ENCODE results near the gene DCTN4.

Gene DCTN4

DNA sequence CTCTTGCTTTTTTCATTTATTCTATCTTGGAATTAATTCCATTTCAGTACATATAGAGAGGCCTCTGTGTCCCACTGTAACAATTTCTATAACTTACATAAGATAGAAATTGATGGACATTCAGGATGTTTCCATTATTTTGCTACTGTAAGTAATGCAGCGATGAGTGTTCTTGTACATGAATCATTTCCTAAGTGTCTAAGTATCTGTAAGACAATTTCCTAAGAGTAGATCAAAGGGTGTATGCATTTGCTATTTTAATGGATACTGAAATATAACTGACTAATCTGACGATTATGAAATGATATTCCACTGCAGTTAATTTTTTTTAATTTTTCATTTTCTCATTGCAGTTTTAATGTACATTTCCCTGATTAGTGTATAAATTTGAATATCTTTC lies 35.0 kb downstream of the DCTN4 start:
- no peak overlapping the region for H3K9ac ChIP-seq

DNA sequence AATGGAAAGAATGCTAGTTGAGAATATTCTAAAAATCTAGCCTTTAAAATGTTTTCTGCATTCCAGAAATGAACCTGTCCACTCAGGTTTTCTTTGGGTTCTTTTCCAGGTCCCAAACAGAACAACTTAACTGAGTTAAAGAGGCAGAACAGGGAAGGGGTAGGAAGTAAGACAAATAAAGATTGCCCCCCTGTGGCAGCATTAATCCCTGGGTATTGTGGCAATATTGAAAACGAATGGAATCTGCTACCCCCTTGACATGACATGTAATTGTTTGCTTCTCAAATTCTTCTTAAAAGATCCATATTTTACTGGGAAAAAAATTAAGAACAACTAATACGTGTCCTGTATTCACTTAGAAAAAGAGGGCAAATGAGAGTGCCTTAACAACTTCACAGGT lies 48.7 kb downstream of the DCTN4 start:
- H3K9me3 ChIP-seq: no peaks in the 10 kb centered on the region
- no peak overlapping the region for H3K9ac ChIP-seq
- H3K27ac ChIP-seq: no peak overlapping the region
- H4K20me1 ChIP-seq: no peaks in the 10 kb centered on the region
- H3K27me3 ChIP-seq: no peaks in the 10 kb centered on the region
- no peaks in the 10 kb centered on the region for H3K4me1 ChIP-seq
- H3K36me3 ChIP-seq: peaks cover 86% of the 10 kb centered on the region
- TF ChIP-seq Cebpa-rat (IDR thresholded peaks at IDR 0.05): no peak
- no peak overlapping the region for H3K4me2 ChIP-seq
- H3K4me3 ChIP-seq: no peak overlapping the region

More for the DNA sequence above, 35.0 kb downstream of the DCTN4 start:
- Histone ChIP-seq H3K9me3 (no peaks in the 10 kb centered on the region), H3K27me3 (no peaks in the 10 kb centered on the region), H3K4me3 (no peak overlapping the region), H3K4me1 (no peaks in the 10 kb centered on the region), H3K4me2 (no peak overlapping the region), H4K20me1 (no peaks in the 10 kb centered on the region), H3K27ac (no peak overlapping the region), H3K36me3 (peaks cover 84% of the 10 kb centered on the region)
- TF ChIP-seq Cebpa-rat (IDR thresholded peaks at IDR 0.05): no peak

DNA sequence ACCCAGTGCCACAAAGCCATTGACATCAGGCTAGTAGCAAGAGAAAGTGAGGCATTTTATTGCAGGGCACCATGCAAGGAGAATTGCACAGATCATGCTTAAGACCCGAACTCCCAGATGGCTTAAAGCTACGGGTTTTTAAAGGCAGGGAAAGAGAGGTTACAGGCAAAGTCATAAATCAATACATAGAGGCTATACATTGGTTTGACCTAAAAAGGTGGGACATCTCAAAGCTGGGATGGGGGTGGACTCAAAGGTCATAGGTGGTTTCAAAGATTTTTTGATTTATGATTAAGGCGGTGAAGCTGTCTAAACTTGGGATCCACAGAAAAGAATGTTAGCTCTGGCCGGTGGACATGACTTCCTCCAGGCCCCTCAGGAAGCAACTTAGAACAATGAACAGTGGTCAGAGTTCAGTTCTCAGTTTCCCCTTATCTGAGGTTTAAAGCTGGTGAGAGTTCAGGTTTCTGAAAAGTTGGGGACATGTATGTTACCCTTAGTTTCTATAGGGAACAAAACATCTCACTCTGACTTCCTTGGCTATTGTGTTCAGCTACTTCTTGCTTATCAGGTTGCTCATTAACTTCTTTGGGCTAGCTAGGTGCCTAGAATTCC lies 51.9 kb downstream of the DCTN4 start:
- Histone ChIP-seq H3K4me2 (no peak overlapping the region), H3K9me3 (no peaks in the 10 kb centered on the region), H3K27me3 (no peaks in the 10 kb centered on the region), H3K9ac (no peak overlapping the region), H3K4me3 (no peak overlapping the region), H3K27ac (no peak overlapping the region), H4K20me1 (no peaks in the 10 kb centered on the region), H3K4me1 (peaks cover under 1% of the 10 kb centered on the region; the same call in 1 of the 2 replicates), H3K36me3 (peaks cover 53% of the 10 kb centered on the region)
- no peak for TF ChIP-seq Cebpa-rat (IDR thresholded peaks at IDR 0.05)

DNA sequence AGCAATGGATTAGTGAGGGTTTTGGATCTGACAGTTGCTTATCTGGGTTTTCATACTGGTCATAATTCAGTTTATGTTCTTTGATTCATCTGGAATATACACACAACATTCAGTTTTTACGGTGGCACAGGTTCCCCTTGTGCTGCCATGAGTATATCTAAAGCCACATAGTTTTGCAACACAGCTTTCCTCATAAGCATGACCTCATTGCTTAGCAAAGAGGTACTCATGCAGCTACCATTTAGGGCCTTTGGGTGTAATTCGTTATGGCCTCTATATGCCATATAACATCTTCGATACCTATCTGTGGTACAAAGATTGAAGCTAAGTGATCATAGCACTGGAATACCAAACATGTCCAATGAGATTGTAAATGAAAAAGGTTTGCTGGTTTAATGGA lies 55.1 kb downstream of the DCTN4 start:
- peaks cover 15% of the 10 kb centered on the region for H4K20me1 ChIP-seq
- H3K4me2 ChIP-seq: no peak overlapping the region
- H3K9ac ChIP-seq: no peak overlapping the region
- peaks cover 26% of the 10 kb centered on the region for H3K36me3 ChIP-seq
- peaks cover 21% of the 10 kb centered on the region for H3K4me1 ChIP-seq
- H3K27me3 ChIP-seq: no peaks in the 10 kb centered on the region
- H3K27ac ChIP-seq: no peak overlapping the region
- no peak for TF ChIP-seq Cebpa-rat (IDR thresholded peaks at IDR 0.05)
- no peaks in the 10 kb centered on the region for H3K9me3 ChIP-seq
- no peak overlapping the region for H3K4me3 ChIP-seq

DNA sequence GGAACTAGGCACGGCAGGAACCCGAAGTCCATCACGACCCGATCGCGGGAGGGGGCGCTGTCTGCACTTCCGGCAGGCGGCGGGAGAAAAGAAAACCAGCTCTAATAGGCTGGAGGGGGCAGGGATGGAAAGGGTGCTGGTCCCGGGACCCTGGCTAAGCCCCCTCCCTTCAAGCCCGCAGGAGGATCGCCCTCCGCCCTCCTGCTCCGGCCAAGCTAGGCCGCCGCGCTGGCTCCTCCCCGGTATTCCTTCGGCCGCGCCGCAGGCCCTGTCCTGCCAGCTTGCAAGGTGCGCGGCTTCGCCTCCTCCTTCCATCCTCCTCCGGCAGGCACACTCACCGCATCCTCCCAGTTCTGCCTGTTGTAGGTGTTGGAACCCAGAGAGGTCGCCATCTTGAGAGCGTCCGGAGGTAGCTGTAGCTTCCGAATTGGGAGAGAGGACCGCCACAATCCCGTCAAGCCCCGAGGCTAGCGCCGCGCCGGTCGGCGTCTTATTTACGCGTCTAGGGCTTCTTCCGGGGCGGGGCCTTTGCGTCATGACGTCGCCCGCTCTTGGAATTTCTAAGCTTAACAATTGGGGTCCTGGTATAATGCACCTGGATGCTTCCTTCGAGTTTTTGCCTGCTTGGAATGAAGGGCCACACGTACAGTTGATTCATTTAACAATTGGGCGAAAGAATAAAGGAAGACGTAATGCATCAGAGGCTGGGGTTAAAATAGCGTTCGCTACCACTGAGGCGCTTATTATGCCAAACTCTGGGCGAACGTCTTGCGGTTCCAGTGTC lies 58.0 kb downstream of the DCTN4 start, which contains the start of gene RBM22:
RBM22 (minus strand) TSS at position 469 of the 784 bp plus-strand sequence; CDS start at position 392, 77 bp downstream.
- Histone ChIP-seq H3K4me2 (peak within 1 kb of the TSS; percentile 98), H3K36me3 (peaks cover 32% of the 10 kb centered on the region), H3K4me1 (peaks cover 21% of the 10 kb centered on the region), H3K27ac (peak within 1 kb of the TSS; percentile 98), H3K27me3 (no peaks in the 10 kb centered on the region), H3K9me3 (no peaks in the 10 kb centered on the region), H3K4me3 (peak within 1 kb of the TSS; percentile 98), H4K20me1 (peaks cover 19% of the 10 kb centered on the region), H3K9ac (peak within 1 kb of the TSS; percentile 98)
- no peak for TF ChIP-seq Cebpa-rat (IDR thresholded peaks at IDR 0.05)

DNA sequence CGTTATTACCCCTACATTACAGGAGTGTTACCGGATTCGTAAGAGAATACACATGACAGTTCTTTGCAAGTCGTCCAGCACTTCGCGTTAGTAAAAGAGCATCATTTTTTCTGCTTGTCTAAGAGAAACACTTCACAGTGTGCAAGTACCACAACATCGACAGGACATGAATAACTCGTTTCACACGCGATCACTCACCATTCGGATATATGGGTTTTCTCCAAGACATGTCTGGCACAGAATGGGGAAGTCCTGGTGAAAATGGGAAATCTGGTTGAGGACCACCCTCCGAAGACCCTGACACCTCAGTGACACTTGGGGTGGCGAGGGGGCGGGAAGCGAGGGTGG lies 58.6 kb downstream of the DCTN4 start:
- Histone ChIP-seq H3K27me3 (no peaks in the 10 kb centered on the region), H3K9ac (peak overlapping the region; percentile 98), H3K4me1 (peaks cover 21% of the 10 kb centered on the region), H3K4me3 (peak overlapping the region; percentile 98), H3K4me2 (peak overlapping the region; percentile 98), H3K36me3 (peaks cover 38% of the 10 kb centered on the region), H3K9me3 (no peaks in the 10 kb centered on the region), H4K20me1 (peaks cover 19% of the 10 kb centered on the region), H3K27ac (peak overlapping the region; percentile 98)
- no peak for TF ChIP-seq Cebpa-rat (IDR thresholded peaks at IDR 0.05)

DNA sequence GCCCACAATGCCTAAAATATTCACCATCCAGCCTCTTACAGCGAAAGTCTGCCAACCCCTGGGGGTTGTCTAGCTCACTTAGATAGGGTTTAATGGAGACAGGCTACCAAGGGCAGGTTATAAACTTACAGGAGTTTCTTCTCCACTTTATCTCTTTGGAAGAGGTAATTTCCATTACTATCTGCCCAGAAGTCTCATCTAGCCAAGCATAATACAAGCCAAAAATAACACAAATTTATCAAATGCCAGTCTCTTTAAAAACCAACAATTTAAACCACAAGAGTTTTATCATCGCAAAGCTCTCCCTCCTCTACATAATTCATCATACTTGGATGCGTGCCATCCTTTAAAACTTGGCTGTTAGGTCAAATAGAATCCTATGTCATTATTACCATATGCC lies 64.2 kb downstream of the DCTN4 start:
- no peak overlapping the region for H3K27ac ChIP-seq
- peaks cover 92% of the 10 kb centered on the region for H3K36me3 ChIP-seq
- no peak overlapping the region for H3K4me2 ChIP-seq
- H3K4me3 ChIP-seq: no peak overlapping the region
- no peak overlapping the region for H3K9ac ChIP-seq
- no peaks in the 10 kb centered on the region for H3K9me3 ChIP-seq
- no peak for TF ChIP-seq Cebpa-rat (IDR thresholded peaks at IDR 0.05)
- H3K4me1 ChIP-seq: peaks cover 9% of the 10 kb centered on the region
- H4K20me1 ChIP-seq: peaks cover 12% of the 10 kb centered on the region
- no peaks in the 10 kb centered on the region for H3K27me3 ChIP-seq

DNA sequence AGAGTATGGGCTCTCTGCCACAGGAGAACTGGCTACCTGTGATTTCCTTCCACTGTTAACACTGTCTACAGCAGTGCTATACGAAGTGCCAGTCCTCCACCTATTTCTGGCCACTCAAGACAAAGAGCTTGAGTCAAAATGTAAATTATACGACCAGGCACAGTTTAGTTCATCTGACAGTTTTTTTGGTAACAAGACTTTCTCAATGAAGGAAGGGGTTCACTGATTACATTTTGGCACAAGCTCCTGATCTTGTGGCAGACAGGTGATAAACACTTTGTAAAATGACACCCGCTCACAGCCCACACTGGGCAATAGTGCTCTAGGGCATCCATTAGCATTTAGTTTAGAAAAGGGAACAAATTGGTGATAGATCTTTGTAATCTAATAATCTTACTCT lies 66.5 kb downstream of the DCTN4 start:
- Histone ChIP-seq H3K4me3 (no peak overlapping the region), H3K9me3 (no peaks in the 10 kb centered on the region), H3K4me1 (no peaks in the 10 kb centered on the region)

DNA sequence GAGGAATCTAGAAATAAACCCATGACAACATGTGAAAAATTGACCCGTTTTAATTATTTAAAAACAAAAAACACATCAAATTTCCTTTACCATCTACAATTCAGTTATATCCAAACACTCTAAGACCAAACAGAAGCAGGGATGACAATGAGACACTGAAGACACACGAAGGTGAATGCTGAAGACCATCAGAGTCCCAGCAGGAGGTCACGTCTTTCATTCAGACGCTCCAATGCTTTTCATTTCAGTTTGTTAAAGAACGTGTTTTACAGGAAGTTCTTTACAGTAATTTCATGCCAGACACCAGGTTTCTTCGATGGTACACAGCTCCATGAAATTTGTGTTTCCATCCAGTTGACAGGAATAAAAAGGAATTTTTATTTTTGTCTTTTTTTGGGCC lies 68.1 kb downstream of the DCTN4 start:
- Histone ChIP-seq H3K9me3 (no peaks in the 10 kb centered on the region), H3K4me3 (no peak overlapping the region), H3K27ac (no peak overlapping the region), H3K36me3 (peaks cover 76% of the 10 kb centered on the region), H4K20me1 (no peaks in the 10 kb centered on the region), H3K9ac (no peak overlapping the region), H3K4me2 (no peak overlapping the region), H3K4me1 (no peaks in the 10 kb centered on the region), H3K27me3 (no peaks in the 10 kb centered on the region)
- no peak for TF ChIP-seq Cebpa-rat (IDR thresholded peaks at IDR 0.05)

More for the DNA sequence above, 66.5 kb downstream of the DCTN4 start:
- H3K27me3 ChIP-seq: no peaks in the 10 kb centered on the region
- peaks cover 89% of the 10 kb centered on the region for H3K36me3 ChIP-seq
- no peak overlapping the region for H3K9ac ChIP-seq
- H4K20me1 ChIP-seq: no peaks in the 10 kb centered on the region
- no peak for TF ChIP-seq Cebpa-rat (IDR thresholded peaks at IDR 0.05)
- H3K27ac ChIP-seq: no peak overlapping the region
- no peak overlapping the region for H3K4me2 ChIP-seq

DNA sequence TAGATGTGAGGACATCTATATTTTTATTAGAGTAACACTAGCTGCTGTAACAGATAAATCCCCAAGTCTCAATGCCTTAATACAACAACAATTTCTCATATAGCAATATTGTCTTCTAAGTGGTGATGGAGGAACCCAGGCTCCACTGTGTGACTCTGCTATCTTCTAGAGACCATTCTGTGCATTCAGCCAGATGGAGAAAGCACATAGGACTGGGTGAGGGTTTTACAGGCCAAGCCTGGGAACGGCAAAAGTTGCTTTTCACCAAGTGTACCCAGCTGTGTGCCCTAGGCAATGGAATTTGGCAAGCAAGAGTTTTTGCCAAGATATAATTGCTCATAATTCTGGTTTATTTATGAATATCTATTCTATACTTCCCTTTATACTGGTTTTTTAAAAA lies 69.7 kb downstream of the DCTN4 start:
- no peak for TF ChIP-seq Cebpa-rat (IDR thresholded peaks at IDR 0.05)
- Histone ChIP-seq H3K9me3 (no peaks in the 10 kb centered on the region), H3K4me2 (no peak overlapping the region), H3K36me3 (peaks cover 59% of the 10 kb centered on the region), H3K27me3 (no peaks in the 10 kb centered on the region), H3K27ac (no peak overlapping the region), H3K4me1 (no peaks in the 10 kb centered on the region), H3K4me3 (no peak overlapping the region), H4K20me1 (no peaks in the 10 kb centered on the region), H3K9ac (no peak overlapping the region)

All from BLaER1 (cell line).